ENCODE results near the gene EXOSC1.

DNA sequence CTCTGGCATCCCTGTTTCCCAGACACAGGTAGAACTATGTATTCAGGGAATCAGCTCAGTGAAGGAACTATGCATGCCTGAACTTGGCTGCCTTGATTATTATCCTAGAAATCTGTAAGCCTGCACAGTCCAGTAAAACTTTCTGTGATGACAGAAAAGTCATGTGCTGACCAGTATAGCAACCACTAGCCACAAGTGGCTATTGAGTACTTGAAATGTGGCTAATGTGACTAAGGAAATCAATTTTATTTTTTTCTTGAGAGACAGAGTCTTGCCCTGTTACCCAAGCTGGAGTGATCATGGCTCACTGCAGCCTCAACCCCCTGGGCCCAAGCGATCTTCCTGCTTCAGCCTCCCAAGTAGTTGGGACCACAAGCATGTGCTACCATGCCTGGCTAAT is 3.5 kb downstream of the EXOSC1 start:
- TF ChIP-seq POLR2AphosphoS5 (IDR thresholded peaks at IDR 0.05) (no peak), CTCF (IDR thresholded peaks at IDR 0.05; ENCODE audit: poor library complexity, severe bottlenecking) (no peak), EZH2 (IDR thresholded peaks at IDR 0.05; ENCODE audit: borderline replicate concordance, insufficient read depth, low read length, poor library complexity, severe bottlenecking) (no peak), EP300 (conservative IDR thresholded peaks at IDR 0.05; ENCODE audit: poor library complexity, severe bottlenecking) (no peak), MXI1 (conservative IDR thresholded peaks at IDR 0.05; ENCODE audit: poor library complexity, severe bottlenecking) (no peak), REST (IDR thresholded peaks at IDR 0.05; ENCODE audit: borderline replicate concordance) (no peak), TAF1 (IDR thresholded peaks at IDR 0.05; ENCODE audit: low read depth) (no peak)
